Breast epithelium (tissue), 3 donors: Measurements from ENCODE around the gene DIPK1C.

ENCODE experiments used
- CTCF ChIP-seq, 3 donors: fragments of 450-650 bp; IDR thresholded peaks; one replicate each; pipeline ENCODE4 v1.5.1; 2016 to 2017; ENCODE audit warnings: antibody characterized with exemption in 3 of 3, mild to moderate bottlenecking in 3 of 3, moderate library complexity in 3 of 3
- POLR2A ChIP-seq: fragments of 450-650 bp; IDR thresholded peaks from one replicate; pipeline ENCODE4 v1.6.1; 2016; ENCODE audit warnings: antibody characterized with exemption, mild to moderate bottlenecking, moderate library complexity
- POLR2AphosphoS5 ChIP-seq, 3 donors: sonication (generic); formaldehyde crosslinking; IDR thresholded peaks; one replicate each; pipeline ENCODE4 v1.6.1; 2017; ENCODE audit warnings: antibody characterized with exemption in 3 of 3

- no peak for TF ChIP-seq CTCF (IDR thresholded peaks at IDR 0.05)
- TF ChIP-seq POLR2A = no peak
- TF ChIP-seq POLR2AphosphoS5 (IDR thresholded peaks at IDR 0.05) = no peak
Measured at GRCh38 chr18:74482697-74483096, 25.6 kb upstream of the DIPK1C start.
